ENCODE data around the gene RETN.
A peak's percentile ranks its signal among the peaks of the same experiment; 100 is the strongest.

RETN gene

GRCh38 chr19:7668842-7669241 lies at the start of gene RETN:
Gene RETN (plus strand): TSS chr19:7669049. CDS start chr19:7669327, 278 bp downstream.
- no peak for DNase-seq

- no peak for DNase-seq
Measured at GRCh38 chr19:7619671-7620441, 49.0 kb upstream of the RETN start.

GRCh38 chr19:7620442-7621412 lies 48.1 kb upstream of the RETN start:
- no peak for DNase-seq

DNA sequence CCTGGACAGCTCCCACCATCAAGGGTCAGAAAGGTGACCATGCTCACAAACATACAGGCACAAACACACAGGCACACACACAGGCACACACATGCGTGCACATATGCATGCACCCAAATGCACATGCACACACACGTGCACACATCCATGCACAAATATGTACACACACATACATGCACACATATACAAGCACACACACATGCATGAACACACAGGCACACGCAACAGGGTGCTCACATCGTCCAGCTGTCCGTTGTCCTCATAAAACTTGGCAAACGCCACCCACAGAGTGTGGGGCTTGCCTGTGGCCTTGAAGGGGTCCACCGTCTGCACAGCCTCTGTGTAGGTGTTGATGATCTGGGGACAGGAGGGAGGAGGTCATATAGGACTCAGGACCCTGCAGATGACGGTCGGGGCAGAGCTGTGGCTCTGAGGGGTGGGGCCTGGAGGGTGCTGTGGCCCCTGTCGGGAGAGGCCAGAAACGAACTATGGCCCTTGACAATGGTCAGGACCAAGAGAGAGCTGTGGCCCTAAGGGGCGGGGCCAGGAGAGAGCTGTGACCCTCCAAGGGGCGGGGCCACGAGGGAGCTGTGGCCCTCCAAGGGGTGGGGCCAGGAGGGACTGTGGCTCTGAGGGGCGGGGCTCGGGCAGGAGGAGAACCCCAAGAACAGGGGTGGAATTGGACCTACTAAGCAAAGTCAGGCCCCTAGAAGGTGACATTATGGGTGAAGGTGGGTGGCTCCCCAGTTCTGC lies 45.7 kb upstream of the RETN start:
- DNase-seq = no peak

GRCh38 chr19:7623725-7624603 lies 44.9 kb upstream of the RETN start:
- DNase-seq = no peak

DNA sequence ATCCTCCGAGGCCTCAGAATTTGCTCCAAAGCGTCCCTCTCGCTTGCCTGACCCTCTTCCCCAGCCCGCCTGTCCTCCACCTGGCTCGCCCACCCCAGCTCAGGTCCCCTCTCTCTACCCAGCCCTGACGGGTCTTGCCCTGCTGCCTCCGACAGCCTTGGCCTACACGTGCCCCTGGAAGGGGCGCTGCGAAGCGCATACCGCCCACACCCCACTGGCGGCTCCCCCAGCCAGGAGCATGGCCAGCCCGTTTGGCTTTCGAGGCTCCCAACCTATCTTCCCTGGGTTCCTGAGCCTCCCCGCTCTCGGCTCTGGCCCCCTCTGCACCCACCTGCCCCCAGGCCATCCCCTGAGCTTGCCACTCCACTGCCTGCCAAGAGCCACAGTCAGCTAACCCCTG lies 44.0 kb upstream of the RETN start:
- no peak for DNase-seq

DNA sequence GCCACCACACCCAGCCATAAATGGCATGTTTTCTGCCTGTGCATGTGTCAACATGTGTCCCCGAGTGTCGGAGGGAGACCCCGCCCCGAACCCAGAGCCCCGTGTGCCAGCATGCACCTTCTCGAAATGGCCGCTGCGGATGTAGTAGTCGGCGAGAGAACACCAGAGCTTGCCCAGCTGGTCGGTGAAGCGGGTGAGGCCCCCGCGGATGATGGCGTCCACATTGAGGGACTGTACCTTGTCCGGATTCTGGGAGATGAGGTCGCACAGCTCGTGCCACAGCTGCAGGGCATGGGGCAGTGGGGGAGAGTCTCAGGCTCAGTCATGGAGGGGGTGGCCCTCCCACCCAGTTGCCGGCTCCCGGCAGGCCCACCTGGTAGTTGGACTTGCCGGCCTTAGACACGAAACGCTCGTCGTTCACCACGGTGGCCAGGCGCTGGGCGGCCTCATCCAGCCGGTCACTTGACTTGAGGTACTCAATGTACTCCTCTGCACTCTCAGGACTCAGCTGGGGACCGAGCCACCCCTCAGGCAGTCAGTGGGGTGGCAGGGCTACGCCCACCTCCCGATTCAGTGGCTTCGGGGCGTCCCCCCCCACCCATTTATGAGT lies 43.0 kb upstream of the RETN start:
- DNase-seq = no peak

DNA sequence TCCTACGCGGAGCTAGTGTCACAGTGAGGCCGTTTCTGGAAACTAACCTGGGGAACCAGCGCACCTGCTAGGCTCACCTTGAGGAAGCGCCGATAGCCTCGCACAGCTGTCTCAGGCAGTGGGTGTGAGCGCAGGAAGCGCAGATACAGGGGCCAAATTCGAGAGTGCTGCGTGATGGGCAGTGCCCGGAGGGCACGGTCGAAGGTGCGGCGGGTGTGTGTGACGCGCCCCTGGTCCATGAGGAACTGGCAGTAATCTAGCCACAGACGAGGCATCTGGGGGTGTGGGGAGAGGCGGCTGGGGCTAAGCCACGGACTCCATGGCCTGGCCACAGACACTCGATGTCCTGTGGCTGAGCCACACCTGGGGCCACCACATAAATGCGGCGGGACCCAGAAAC lies 41.7 kb upstream of the RETN start:
- DNase-seq = no peak

DNA sequence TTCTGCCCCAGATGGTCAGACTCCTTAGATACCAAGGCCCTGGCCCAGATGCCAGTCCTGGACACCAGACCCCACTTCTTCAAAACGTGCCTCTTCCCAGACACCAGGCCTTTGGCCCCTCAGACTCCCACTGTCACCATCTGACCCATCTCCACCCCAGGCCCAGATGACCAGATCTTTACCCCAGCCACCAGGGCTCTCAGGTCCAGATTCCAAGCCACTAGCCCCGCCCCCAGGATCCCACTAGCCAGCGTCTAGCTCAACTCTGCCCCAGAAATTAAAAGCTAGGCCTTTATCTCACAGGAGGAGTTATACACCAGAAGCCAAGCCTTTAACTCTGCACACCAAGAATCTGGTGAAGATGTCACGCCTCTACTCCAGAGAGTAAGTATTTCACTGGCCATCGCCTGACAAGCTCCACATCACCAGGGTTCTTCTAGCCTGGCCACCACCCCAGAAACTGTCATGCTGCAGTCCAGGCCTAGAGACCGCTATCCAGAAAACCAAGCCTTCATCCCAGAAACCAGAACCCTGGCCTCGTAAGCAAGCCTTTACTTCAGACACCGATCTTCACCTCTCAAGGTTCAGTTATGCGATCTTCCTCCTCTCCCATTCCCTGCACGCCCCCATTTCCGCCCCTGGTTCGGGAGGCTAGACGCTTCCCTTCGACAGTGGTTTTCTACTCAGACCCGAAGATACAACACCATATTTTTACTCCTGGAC lies 40.1 kb upstream of the RETN start:
- no peak for DNase-seq

- peak; percentile 91 to 93 for DNase-seq
Measured at GRCh38 chr19:7629347-7630054, 39.3 kb upstream of the RETN start, which contains the start of the genes PET100 and XAB2. Gene PET100 (plus strand): TSS chr19:7629793. CDS start chr19:7629834, 41 bp downstream. Gene XAB2 (minus strand): TSS chr19:7629545. CDS start chr19:7629527, 18 bp downstream.

DNA sequence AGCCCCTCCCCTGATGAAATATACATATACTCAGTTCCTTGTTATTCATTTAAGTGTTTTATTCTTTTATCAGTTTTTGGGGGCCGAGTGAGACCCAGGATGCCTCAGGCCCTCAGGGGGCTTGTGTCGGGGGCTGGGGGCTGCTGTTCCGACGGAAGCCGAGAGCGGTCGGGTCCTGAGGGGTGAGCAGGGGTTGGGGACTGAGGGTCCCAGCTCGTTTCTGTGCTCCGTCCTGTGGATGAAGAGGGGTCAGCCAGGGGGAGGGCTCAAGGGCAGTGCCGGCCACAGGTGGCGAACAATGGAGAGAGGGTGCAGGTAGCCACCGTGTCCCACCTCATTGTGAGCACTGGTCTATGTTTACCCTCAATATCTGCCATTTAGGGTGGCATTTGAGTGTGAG lies 37.3 kb upstream of the RETN start:
- DNase-seq = no peak

DNA sequence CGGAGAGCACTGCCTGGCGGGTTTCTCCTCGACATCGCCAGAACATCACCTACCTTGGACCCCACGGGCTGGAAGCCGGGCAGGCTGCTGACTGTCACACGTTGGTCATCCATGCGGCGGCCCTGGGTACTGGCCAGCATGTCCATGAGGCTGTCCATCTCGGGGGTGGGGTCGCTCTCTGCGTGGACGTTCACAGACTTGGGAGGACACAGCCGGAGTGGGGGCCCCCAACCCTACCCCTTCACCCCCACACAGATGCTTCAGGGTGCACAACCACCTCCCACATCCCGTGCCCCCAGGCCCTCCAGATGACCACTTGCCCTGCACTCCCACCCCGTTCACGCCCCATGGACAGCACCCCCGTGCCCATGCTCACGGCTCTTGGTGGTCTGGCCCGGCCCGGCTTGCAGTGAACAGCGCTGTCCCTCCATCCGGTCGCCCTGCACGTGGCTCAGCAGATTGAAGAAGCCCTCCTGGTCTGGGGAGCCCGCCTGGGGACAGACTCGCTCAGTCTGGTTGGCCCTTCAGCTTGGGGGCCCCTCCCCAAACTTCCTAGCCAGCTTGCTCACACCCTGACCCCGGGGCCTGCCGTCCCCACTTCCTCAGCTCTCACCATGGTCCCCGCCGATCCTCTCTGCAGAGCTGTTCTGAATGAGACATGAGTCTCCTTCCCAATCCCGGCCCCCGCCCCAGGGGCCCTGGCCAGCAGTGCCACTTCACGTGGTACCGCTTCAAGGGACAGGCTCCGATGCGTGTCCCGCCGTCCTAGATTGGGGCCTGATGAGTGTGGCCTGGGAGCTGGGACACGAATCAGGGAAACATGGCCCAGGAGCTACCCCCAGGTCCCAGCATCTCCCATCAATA lies 36.3 kb upstream of the RETN start:
- DNase-seq = no peak

DNA sequence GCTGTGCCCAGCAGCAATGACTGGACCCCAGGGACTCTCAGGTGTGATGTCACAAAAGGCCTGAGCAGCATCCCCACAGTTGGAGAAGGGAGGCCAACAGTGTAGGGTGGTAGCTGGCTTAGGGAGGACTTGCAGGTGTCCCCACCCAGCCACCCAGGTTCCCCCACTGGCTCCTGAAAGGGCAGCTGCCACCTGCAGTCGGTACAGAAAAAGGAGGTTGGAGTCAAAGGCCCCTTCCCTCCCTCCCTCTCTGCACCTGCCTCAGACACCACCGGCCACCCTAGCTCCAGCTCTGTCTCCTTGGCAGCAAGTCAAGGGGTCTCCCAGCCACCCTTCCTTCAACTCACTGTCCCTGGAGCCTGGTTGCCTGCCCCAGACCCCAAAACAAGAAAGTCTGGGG lies 35.2 kb upstream of the RETN start, which contains the start of gene PCP2:
Gene PCP2, minus strand, starts transcription at position 22 of the 400 bp plus-strand sequence. CDS start 262 bp downstream, outside the sequence.
- no peak for DNase-seq

DNA sequence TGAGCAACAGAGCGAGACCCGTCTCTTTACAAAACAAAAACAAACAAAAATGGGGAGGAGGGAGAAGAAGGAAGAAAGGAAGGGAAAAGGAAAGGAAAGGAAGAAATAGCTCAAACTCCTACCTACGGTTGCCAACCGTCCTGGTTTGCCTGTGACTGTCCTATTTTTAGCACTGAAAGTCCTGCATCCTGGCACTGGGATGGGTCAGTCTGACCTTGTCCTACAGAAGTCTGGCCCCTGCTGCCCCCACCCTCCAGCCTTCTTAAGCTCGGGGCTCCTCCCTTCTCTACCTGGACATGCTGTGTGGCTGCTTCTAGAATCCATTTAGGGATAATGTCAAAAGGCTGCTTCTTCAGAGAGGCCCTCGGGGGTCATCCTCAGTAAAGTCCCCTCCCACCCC lies 33.2 kb upstream of the RETN start:
- no peak for DNase-seq

DNA sequence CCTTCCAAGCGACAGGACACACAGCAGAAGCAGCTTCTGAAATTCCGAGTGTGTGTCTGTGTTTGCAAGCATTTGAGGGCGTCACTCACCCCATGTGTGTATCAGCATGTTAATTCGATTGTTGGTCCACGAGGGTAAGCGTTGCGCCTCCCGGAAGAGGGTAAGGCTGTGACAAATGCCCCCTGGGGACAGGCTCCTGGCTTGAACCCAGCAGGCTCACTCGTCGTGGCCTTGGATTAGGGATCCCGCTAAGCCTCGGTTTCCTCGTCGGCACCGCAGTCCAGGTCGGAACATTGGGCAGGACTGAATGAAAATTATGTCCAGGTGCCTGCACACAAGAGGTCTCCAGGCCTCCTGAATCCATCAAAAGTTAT lies 32.5 kb upstream of the RETN start:
- DNase-seq = no peak

GRCh38 chr19:7636691-7637373 lies 32.0 kb upstream of the RETN start, which contains the start of gene STXBP2:
Gene STXBP2 (plus strand): TSS chr19:7637110. CDS start chr19:7637150, 40 bp downstream.
- DNase-seq = peak; percentile 87 to 96

- no peak for DNase-seq
Measured at GRCh38 chr19:7637374-7638256, 31.2 kb upstream of the RETN start.

Data from stimulated activated CD4-positive, alpha-beta T cell treated with anti-CD3 and anti-CD28 coated beads, Interleukin-2, amount 100 ng/mL, for 48 hours (primary cell).